PC-9 (cell line): ENCODE measurements around the gene ERVK3-1. TPM values are rescaled to one million over a fixed set of nuclear protein-coding genes. Genes with fewer than 3 reads are reported as not detected.

Experiments used
- BruUV-seq: library from RNA; stranded (reverse); fragments of 400-500 nt; replicated peaks from 2 replicates; lab custom pipeline; 2021; lab: Mats Ljungman, UMichigan
- CTCF ChIA-PET: fragments of 300-600 bp; sonication (Branson Sonifier 250); formaldehyde crosslinking; loops from one replicate; lab custom pipeline; 2022; ENCODE audit warnings: antibody characterized with exemption; lab: Charles Lee
- POLR2A ChIA-PET: fragments of 300-600 bp; sonication (Branson Sonifier 250); formaldehyde crosslinking; loops from one replicate; lab custom pipeline; 2022; ENCODE audit warnings: antibody characterized with exemption; ENCODE audit not compliant: unreplicated experiment; lab: Charles Lee
- DNase-seq, 2 experiments: peaks; one replicate each; pipeline versions ENCODE4 v3.0.0 to v3.0.0-alpha.2; 2015 to 2022; ENCODE audit warnings: mixed read lengths in 1 of 2
- H2AFZ ChIP-seq: fragments of 200-600 bp; sonication (generic); 2 replicates; pipeline ENCODE4 v1.8.1; 2017; ENCODE audit warnings: antibody characterized with exemption
- H3F3A ChIP-seq: fragments of 200-600 bp; sonication (generic); 2 replicates; pipeline ENCODE4 v1.8.1; 2017; ENCODE audit warnings: antibody characterized with exemption, mild to moderate bottlenecking, low read depth; ENCODE audit not compliant: insufficient read depth
- H3K27ac ChIP-seq: fragments of 200-600 bp; sonication (generic); 2 replicates; pipeline ENCODE4 v1.6.1; 2016; ENCODE audit warnings: mixed run types
- H3K27me3 ChIP-seq: fragments of 200-600 bp; sonication (generic); 2 replicates; pipeline ENCODE4 v1.6.1; 2016; ENCODE audit warnings: low read depth, mixed run types; ENCODE audit not compliant: insufficient read depth
- H3K36me3 ChIP-seq: fragments of 200-600 bp; sonication (generic); 2 replicates; pipeline ENCODE4 v1.6.1; 2016; ENCODE audit warnings: low read depth, mixed run types
- H3K4me1 ChIP-seq: fragments of 200-600 bp; sonication (generic); replicated peaks from 2 replicates; pipeline ENCODE4 v1.6.1; 2016; ENCODE audit warnings: mixed run types; ENCODE audit not compliant: insufficient read depth
- H3K4me2 ChIP-seq: fragments of 200-600 bp; sonication (generic); 2 replicates; pipeline ENCODE4 v1.6.1; 2017; ENCODE audit warnings: mixed run types
- H3K4me3 ChIP-seq: fragments of 200-600 bp; sonication (generic); 2 replicates; pipeline ENCODE4 v1.6.1; 2016; ENCODE audit warnings: mixed run types
- H3K79me2 ChIP-seq: fragments of 200-600 bp; sonication (generic); 2 replicates; pipeline ENCODE4 v1.6.1; 2017; ENCODE audit warnings: low read depth, mixed run types
- H3K9me2 ChIP-seq: fragments of 200-600 bp; sonication (generic); 2 replicates; pipeline ENCODE4 v1.8.1; 2017; ENCODE audit warnings: mild to moderate bottlenecking; ENCODE audit not compliant: insufficient read depth
- H3K9me3 ChIP-seq: fragments of 200-600 bp; sonication (generic); 2 replicates; pipeline ENCODE4 v1.8.1; 2016; ENCODE audit warnings: low read depth; ENCODE audit not compliant: insufficient read depth
- H4K20me1 ChIP-seq: fragments of 200-600 bp; sonication (generic); 2 replicates; pipeline ENCODE4 v1.8.1; 2017; ENCODE audit not compliant: insufficient read depth
- CTCF ChIP-seq: fragments of 200-600 bp; sonication (generic); conservative IDR thresholded peaks from 2 replicates; pipeline ENCODE4 v1.6.1; 2017; ENCODE audit warnings: mixed run types, antibody characterized with exemption, mild to moderate bottlenecking, moderate library complexity
- EZH2 ChIP-seq: fragments of 200-600 bp; sonication (generic); IDR thresholded peaks from 2 replicates; pipeline ENCODE4 v1.8.0; 2017; ENCODE audit warnings: antibody characterized with exemption, low read depth
- intact Hi-C: fragments of 100-400 bp; cut with micrococcal nuclease; formaldehyde crosslinking; loops from one replicate; pipeline ENCODE4 v1.10.0; 2022; ENCODE audit not compliant: unreplicated experiment
- total RNA-seq: library from RNA; stranded (reverse); gene quantifications from 2 replicates; pipeline ENCODE4 v1.2.3, GENCODE V29; 2021

ERVK3-1 gene
- total RNA-seq, 1 experiment from 2014 or later, result 21.3 TPM

- Histone ChIP-seq H3K9me3 (no peaks in the 10 kb centered on the region), H4K20me1 (no peaks in the 10 kb centered on the region), H3K27me3 (no peaks in the 10 kb centered on the region), H3K36me3 (no peaks in the 10 kb centered on the region), H3K4me1 (no peaks in the 10 kb centered on the region; the same call in 1 of the 2 replicates), H3K27ac (no peak overlapping the region), H3K9me2 (no peaks in the 10 kb centered on the region), H3F3A (peaks cover 9% of the 10 kb centered on the region; the same call in 1 of the 2 replicates), H3K4me2 (peak overlapping the region; percentile 90), H2AFZ (peak overlapping the region; percentile 81), H3K79me2 (peaks cover 26% of the 10 kb centered on the region), H3K4me3 (peak overlapping the region; percentile 80)
- ChIA-PET POLR2A (interaction anchor here (0.6 to 1.0 kb wide), 9 partner anchors 22 to 409 kb away, joined by 3 to 13 read pairs (median 3); partner anchors contain the start of genes CHMP2A, ERVK3-1 and ZNF497), CTCF (interaction anchor here (0.6 to 1.1 kb wide), 2 partner anchors 85 to 193 kb away, joined by 4 read pairs; partner anchors contain the start of gene ZBTB45)
- no TSS peak for BruUV-seq
- TF ChIP-seq CTCF (no peak), EZH2 (no peak)
- no peak for DNase-seq
- intact Hi-C loops, result loop anchor here (2.0 kb wide), 3 partner anchors 22 to 192 kb away; partner anchors contain the start of genes ERVK3-1, ZBTB45 and ZNF8
Measured at GRCh38 chr19:58326501-58326913, 21.3 kb downstream of the ERVK3-1 start.

- no peaks in the 10 kb centered on the region for H3K9me3 ChIP-seq
- CTCF ChIA-PET, result interaction anchor here (0.6 to 1.1 kb wide), 2 partner anchors 86 to 192 kb away, joined by 4 read pairs; partner anchors contain the start of gene ZBTB45
- no peaks in the 10 kb centered on the region for H4K20me1 ChIP-seq
- POLR2A ChIA-PET, result interaction anchor here (0.6 to 1.0 kb wide), 9 partner anchors 22 to 410 kb away, joined by 3 to 13 read pairs (median 3); partner anchors contain the start of genes CHMP2A, ERVK3-1 and ZNF497
- intact Hi-C loops, result loop anchor here (2.0 kb wide), 3 partner anchors 22 to 192 kb away; partner anchors contain the start of genes ERVK3-1, ZBTB45 and ZNF8
- peak within 1 kb of the TSS; percentile 50 for H3K27ac ChIP-seq
- no peaks in the 10 kb centered on the region; the same call in 1 of the 2 replicates for H3K4me1 ChIP-seq
- H3K27me3 ChIP-seq, result no peaks in the 10 kb centered on the region
- H3F3A ChIP-seq, result peaks cover 9% of the 10 kb centered on the region; the same call in 1 of the 2 replicates
- H3K9me2 ChIP-seq, result no peaks in the 10 kb centered on the region
- no TSS peak for BruUV-seq
- peak within 1 kb of the TSS; percentile 80 for H3K4me3 ChIP-seq
- H3K79me2 ChIP-seq, result peaks cover 26% of the 10 kb centered on the region
- peak; percentile 86 to 90 for DNase-seq
- peak within 1 kb of the TSS; percentile 81 for H2AFZ ChIP-seq
- peak within 1 kb of the TSS; percentile 90 for H3K4me2 ChIP-seq
- no peaks in the 10 kb centered on the region for H3K36me3 ChIP-seq
- TF ChIP-seq CTCF, result no peak
- TF ChIP-seq EZH2, result no peak
Measured at GRCh38 chr19:58326914-58327726, 21.9 kb downstream of the ERVK3-1 start, which contains the start of gene ZSCAN22. Gene ZSCAN22, plus strand, starts transcription at chr19:58326994. Its CDS starts 7,809 bp downstream, at chr19:58334803.

- no peaks in the 10 kb centered on the region for H3K9me2 ChIP-seq
- CTCF ChIA-PET, result no interaction called here
- no peaks in the 10 kb centered on the region for H3K27me3 ChIP-seq
- H3K9me3 ChIP-seq, result no peaks in the 10 kb centered on the region
- no TSS peak for BruUV-seq
- H3K4me1 ChIP-seq, result no peaks in the 10 kb centered on the region; the same call in 1 of the 2 replicates
- H2AFZ ChIP-seq, result no peak overlapping the region
- no peak overlapping the region for H3K27ac ChIP-seq
- H3K4me3 ChIP-seq, result no peak overlapping the region
- H3K4me2 ChIP-seq, result no peak overlapping the region
- H3K79me2 ChIP-seq, result peaks cover 26% of the 10 kb centered on the region
- intact Hi-C loops, result no loop called here
- peaks cover 9% of the 10 kb centered on the region; the same call in 1 of the 2 replicates for H3F3A ChIP-seq
- TF ChIP-seq CTCF, result no peak
- TF ChIP-seq EZH2, result no peak
- POLR2A ChIA-PET, result no interaction called here
- no peak for DNase-seq
- no peaks in the 10 kb centered on the region for H4K20me1 ChIP-seq
- H3K36me3 ChIP-seq, result no peaks in the 10 kb centered on the region
Measured at GRCh38 chr19:58328999-58329398, 23.8 kb downstream of the ERVK3-1 start.
